Transverse colon (tissue), 4 donors: ENCODE measurements around the gene ACP4. TPM values are rescaled to one million over a fixed set of nuclear protein-coding genes. Genes with fewer than 3 reads are reported as not detected.

Experiments used
- DNase-seq: peaks from one replicate; pipeline ENCODE4 v3.0.0-alpha.2; 2019
- H3K27ac ChIP-seq, 4 donors: fragments of 200-600 bp; sonication (generic); 2 replicates each; pipeline ENCODE4 v1.5.1; 2016 to 2018; ENCODE audit warnings: inconsistent platforms in 4 of 4
- H3K27me3 ChIP-seq: fragments of 200-600 bp; sonication (generic); 2 replicates; pipeline ENCODE4 v1.5.1; 2017; ENCODE audit warnings: inconsistent platforms
- H3K36me3 ChIP-seq, 4 donors: fragments of 200-600 bp; sonication (generic); 2 replicates each; pipeline ENCODE4 v1.5.1; 2017 to 2019; ENCODE audit warnings: inconsistent platforms in 4 of 4
- H3K4me1 ChIP-seq, 4 donors: fragments of 200-600 bp; sonication (generic); 2 replicates each; pipeline ENCODE4 v1.5.1; 2017 to 2020; ENCODE audit warnings: inconsistent platforms in 4 of 4
- H3K4me3 ChIP-seq, 4 donors: fragments of 200-600 bp; sonication (generic); 1 replicate in 1 of 4; 2 replicates in 3 of 4; pipeline versions ENCODE4 v1.5.1 to v1.6.1; 2017 to 2019; ENCODE audit warnings: inconsistent platforms in 4 of 4
- H3K9me3 ChIP-seq, 2 donors: fragments of 200-600 bp; sonication (generic); 2 replicates each; pipeline ENCODE4 v1.5.1; 2017 to 2019; ENCODE audit warnings: inconsistent platforms in 2 of 2
- EP300 ChIP-seq: sonication (generic); formaldehyde crosslinking; IDR thresholded peaks from one replicate; pipeline ENCODE4 v1.6.1; 2017; ENCODE audit warnings: antibody characterized with exemption, low read depth
- POLR2A ChIP-seq: fragments of 450-650 bp; IDR thresholded peaks from one replicate; pipeline ENCODE4 v1.6.1; 2016; ENCODE audit warnings: antibody characterized with exemption, mild to moderate bottlenecking, moderate library complexity
- POLR2AphosphoS5 ChIP-seq, 3 donors: sonication (generic); formaldehyde crosslinking; IDR thresholded peaks; one replicate each; pipeline ENCODE4 v1.6.1; 2016; ENCODE audit warnings: antibody characterized with exemption in 3 of 3
- WGBS, 2 donors: methylation state at CpG; one replicate each; pipeline ENCODE4 v1.1.5; 2018; ENCODE audit warnings: low coverage in 1 of 2; 5-methylcytosine and 5-hydroxymethylcytosine counted together
- in situ Hi-C, 4 donors: fragments of 200-750 bp; cut with MboI; loops; one replicate each; pipeline versions ENCODE4 v1.15.0 to v1.15.1; 2017; ENCODE audit warnings: low sequenced_read_pairs in 3 of 4, low pct_ligation_motif_present in 1 of 4, low pct_unique_long_range_greater_than_20kb in 1 of 4
- intact Hi-C: fragments of 100-400 bp; cut with DNase I; formaldehyde crosslinking; loops from one replicate; pipeline ENCODE4 v1.15.1; 2023; ENCODE audit warnings: low total_unique reads
- total RNA-seq, 4 donors: library from RNA; depleted of rRNA; stranded (reverse); fragments of >200 nt; gene quantifications; one replicate each; pipeline ENCODE4 v1.1.0, GENCODE V29; 2016
- TF ChIP-seq, protein P1 (sequence below), 5 experiments: fragments of 200-600 bp in 3 of 5; fragments of 450-650 bp in 2 of 5; sonication (generic) in 3 of 5; IDR thresholded peaks; 1 replicate in 2 of 5; 2 replicates in 3 of 5; pipeline ENCODE4 v1.5.1; 2016 to 2017; ENCODE audit warnings: antibody characterized with exemption in 5 of 5, inconsistent platforms in 3 of 5, mild to moderate bottlenecking in 2 of 5, moderate library complexity in 1 of 5

The ACP4 gene
- total RNA-seq, 4 donors from 2014 or later, result not detected

DNA sequence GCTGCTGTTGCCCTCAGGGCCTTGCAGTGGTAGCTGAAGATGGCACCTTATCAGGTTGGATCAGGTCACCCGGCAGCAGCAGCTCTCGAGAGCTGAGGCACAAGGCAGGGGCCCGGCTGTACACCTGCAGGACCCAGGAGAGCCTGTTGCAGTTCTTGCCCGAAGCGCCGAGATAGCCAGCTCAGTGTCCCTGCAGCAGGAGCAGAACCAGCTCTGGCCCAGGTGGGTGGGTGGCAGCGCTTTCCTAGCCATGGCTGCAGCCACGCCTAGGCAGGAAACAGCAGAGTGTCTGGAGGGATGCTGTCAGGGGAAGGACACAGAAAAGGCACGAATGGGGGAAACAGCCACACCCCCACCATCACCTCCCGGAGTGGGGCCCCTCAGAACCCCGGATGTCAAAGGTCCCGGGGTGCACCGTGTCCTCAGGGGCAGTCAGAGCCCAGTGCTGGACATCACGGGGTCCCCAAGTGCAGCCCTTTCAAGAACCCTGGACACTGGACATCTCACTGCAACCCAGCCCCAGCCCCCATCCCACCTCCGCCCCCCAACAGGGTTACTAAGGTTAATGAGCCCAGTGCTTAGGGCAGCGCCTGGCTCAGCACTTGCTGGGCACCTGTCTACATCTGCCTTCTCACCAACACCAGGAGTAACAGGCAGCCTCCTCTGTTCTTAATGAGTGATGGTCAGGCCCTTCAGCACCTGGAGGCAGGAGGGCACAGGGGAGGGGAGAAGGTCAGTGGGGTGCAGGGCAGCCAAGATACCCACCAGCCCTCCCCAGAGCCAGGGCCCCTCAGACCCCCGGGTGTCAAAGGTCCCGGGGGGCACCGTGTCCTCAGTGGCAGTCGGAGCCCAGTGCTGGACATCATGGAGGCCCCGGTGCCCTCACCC, 8.7 kb downstream of the ACP4 start:
- H3K27me3 ChIP-seq, result no peaks in the 10 kb centered on the region
- H3K27ac ChIP-seq, result no peak overlapping the region
- peaks cover 5 to 18% (median 16%) of the 10 kb centered on the region in 4 donors for H3K4me1 ChIP-seq
- TF ChIP-seq EP300, result no peak
- no peak for TF ChIP-seq POLR2AphosphoS5 (IDR thresholded peaks at IDR 0.05)
- no peak for TF ChIP-seq POLR2A
- intact Hi-C loops, result no loop called here
- no peak overlapping the region for H3K4me3 ChIP-seq
- no peaks in the 10 kb centered on the region for H3K9me3 ChIP-seq
- H3K36me3 ChIP-seq, result no peaks in the 10 kb centered on the region
- 80% methylated on average over 19 of the region's 21 CpGs; no CpG with 5 or more reads in 1 of the 2 donors for WGBS, 2 donors
- DNase-seq, result no peak
- in situ Hi-C loops, result loop anchor here in 2 of 4 donors (25.0 kb wide), 1 partner anchor 262 kb away; no protein-coding TSS in a partner anchor

DNA sequence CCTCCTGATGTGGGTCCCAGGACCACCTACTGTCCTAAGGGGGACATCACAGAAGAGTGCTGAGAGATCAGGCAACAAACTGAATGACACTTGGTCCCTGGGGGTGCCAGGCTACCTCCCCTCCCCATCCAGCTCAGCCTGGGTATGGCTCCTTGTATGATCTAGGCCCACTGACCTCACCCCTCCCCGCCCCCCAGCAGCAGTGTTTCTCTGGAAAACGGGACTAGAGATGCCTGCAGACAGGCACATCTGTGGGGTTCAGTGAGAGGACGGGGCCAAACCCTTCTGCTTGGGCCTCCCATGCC, 9.3 kb downstream of the ACP4 start:
- Histone ChIP-seq H3K27me3 (no peaks in the 10 kb centered on the region), H3K4me1 (peaks cover 6 to 19% (median 16%) of the 10 kb centered on the region in 4 donors), H3K27ac (no peak overlapping the region), H3K9me3 (no peaks in the 10 kb centered on the region), H3K4me3 (no peak overlapping the region), H3K36me3 (no peaks in the 10 kb centered on the region)
- in situ Hi-C loops, result loop anchor here in 2 of 4 donors (25.0 kb wide), 1 partner anchor 262 kb away; no protein-coding TSS in a partner anchor
- no peak for DNase-seq
- TF ChIP-seq POLR2A (no peak), EP300 (no peak), POLR2AphosphoS5 (IDR thresholded peaks at IDR 0.05) (no peak)
- TF ChIP-seq, protein P1, sequence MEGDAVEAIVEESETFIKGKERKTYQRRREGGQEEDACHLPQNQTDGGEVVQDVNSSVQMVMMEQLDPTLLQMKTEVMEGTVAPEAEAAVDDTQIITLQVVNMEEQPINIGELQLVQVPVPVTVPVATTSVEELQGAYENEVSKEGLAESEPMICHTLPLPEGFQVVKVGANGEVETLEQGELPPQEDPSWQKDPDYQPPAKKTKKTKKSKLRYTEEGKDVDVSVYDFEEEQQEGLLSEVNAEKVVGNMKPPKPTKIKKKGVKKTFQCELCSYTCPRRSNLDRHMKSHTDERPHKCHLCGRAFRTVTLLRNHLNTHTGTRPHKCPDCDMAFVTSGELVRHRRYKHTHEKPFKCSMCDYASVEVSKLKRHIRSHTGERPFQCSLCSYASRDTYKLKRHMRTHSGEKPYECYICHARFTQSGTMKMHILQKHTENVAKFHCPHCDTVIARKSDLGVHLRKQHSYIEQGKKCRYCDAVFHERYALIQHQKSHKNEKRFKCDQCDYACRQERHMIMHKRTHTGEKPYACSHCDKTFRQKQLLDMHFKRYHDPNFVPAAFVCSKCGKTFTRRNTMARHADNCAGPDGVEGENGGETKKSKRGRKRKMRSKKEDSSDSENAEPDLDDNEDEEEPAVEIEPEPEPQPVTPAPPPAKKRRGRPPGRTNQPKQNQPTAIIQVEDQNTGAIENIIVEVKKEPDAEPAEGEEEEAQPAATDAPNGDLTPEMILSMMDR (IDR thresholded peaks at IDR 0.05), result no peak
- WGBS, 2 donors, result 86% methylated on average over 3 of the region's 3 CpGs; no CpG with 5 or more reads in 1 of the 2 donors
- intact Hi-C loops, result no loop called here

GRCh38 chr19:50801107-50801506, 10.9 kb downstream of the ACP4 start:
- in situ Hi-C loops (no loop called here), intact Hi-C loops (no loop called here)
- WGBS, 2 donors, result 58 to 77% methylated on average over 3 to 8 of the region's 8 CpGs
- TF ChIP-seq POLR2A, result no peak
- TF ChIP-seq EP300, result no peak
- TF ChIP-seq, protein P1 (IDR thresholded peaks at IDR 0.05), result no peak
- no peak for TF ChIP-seq POLR2AphosphoS5 (IDR thresholded peaks at IDR 0.05)
- Histone ChIP-seq H3K27ac (no peak overlapping the region), H3K4me1 (peaks cover 6 to 26% (median 22%) of the 10 kb centered on the region in 4 donors), H3K9me3 (no peaks in the 10 kb centered on the region), H3K27me3 (no peaks in the 10 kb centered on the region), H3K4me3 (no peak overlapping the region), H3K36me3 (no peaks in the 10 kb centered on the region)
- no peak for DNase-seq

DNA sequence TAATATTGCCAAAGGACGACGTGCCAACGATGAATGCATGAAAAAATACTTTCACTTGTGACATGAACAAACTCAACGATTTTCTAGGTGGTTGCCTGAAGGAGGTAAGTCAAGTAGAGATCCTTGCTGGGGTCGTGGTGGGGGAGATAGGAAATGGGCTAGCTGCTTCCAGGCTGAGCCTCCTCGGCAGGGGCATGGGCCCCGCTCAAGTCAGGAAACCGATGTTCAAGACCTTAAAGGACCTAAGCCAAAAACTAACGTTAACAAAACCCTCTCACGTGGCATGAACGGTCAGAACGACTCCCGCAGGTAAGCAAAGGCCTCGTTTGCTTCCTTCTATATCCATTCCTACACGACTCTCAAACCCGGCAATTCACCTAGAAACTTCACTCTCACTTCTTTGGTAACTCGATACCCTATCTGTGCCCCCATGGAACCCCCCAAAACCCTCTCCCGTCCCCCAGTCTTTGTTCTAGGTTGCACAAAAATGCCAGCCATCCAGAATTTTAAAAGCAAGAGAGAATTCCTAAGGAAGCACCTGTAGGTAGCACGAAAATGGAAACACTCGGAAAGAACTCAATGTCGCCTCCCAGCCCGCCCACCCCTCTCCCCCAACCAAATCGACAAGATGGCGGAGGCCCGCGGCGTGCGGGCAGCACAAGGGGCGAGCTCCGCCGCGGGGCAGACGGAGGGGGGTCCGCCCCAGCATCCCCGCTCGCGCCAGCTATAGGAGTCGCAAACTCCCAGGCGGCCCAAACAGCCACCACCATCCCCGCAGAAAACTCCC, 13.6 kb downstream of the ACP4 start:
- TF ChIP-seq POLR2AphosphoS5 (IDR thresholded peaks at IDR 0.05) (no peak), POLR2A (no peak), EP300 (no peak)
- TF ChIP-seq, protein P1 (IDR thresholded peaks at IDR 0.05), result no peak
- no peak for DNase-seq
- Histone ChIP-seq H3K27ac (peak overlapping the region; percentile 91 to 97 (median 95)), H3K9me3 (no peaks in the 10 kb centered on the region), H3K36me3 (no peaks in the 10 kb centered on the region), H3K4me3 (peak overlapping the region; percentile 68 to 99 (median 94)), H3K4me1 (peaks cover 6 to 26% (median 22%) of the 10 kb centered on the region in 4 donors), H3K27me3 (no peaks in the 10 kb centered on the region)
- 0% methylated on average over 4 to 31 of the region's 40 CpGs for WGBS, 2 donors
- intact Hi-C loops, result no loop called here
- in situ Hi-C loops, result no loop called here
